H1 (cell line): Measurements from ENCODE around the gene GPANK1. TPM values are rescaled to one million over a fixed set of nuclear protein-coding genes. Genes with fewer than 3 reads are reported as not detected.

ENCODE experiments used
- CTCF ChIA-PET: fragments of 300-600 bp; sonication (Branson Sonifier 250); formaldehyde crosslinking; loops from one replicate; lab custom pipeline; 2021; ENCODE audit not compliant: partially characterized antibody; lab: Charles Lee
- POLR2A ChIA-PET: fragments of 300-600 bp; sonication (Branson Sonifier 250); formaldehyde crosslinking; loops from one replicate; lab custom pipeline; 2021; ENCODE audit warnings: inconsistent platforms; ENCODE audit not compliant: partially characterized antibody; lab: Charles Lee
- DNase-seq, 2 experiments: peaks; one replicate each; pipeline versions ENCODE4 v3.0.0 to v3.0.0-alpha.2; 2010 to 2022; ENCODE audit warnings: low spot score in 2 of 2, low read depth in 1 of 2, mixed read lengths in 1 of 2
- FAIRE-seq: peaks from 2 replicates; lab custom pipeline; 2011; peaks lifted over from hg19 to GRCh38; lab: Jason Lieb, UNC
- H2AFZ ChIP-seq: 2 replicates; pipeline ENCODE4 v1.8.1; 2012; ENCODE audit warnings: low read length, inconsistent platforms
- H2AK5ac ChIP-seq: 2 replicates; pipeline ENCODE4 v1.6.1; 2013; ENCODE audit warnings: low read depth, low read length
- H2BK120ac ChIP-seq: replicated peaks from 2 replicates; pipeline ENCODE3; 2013; ENCODE audit warnings: low read depth, low read length, inconsistent platforms
- H2BK12ac ChIP-seq: 2 replicates; pipeline ENCODE4 v1.6.1; 2013; ENCODE audit warnings: low read depth, low read length
- H2BK15ac ChIP-seq: 2 replicates; pipeline ENCODE4 v1.6.1; 2013; ENCODE audit warnings: low read length
- H2BK20ac ChIP-seq: 2 replicates; pipeline ENCODE4 v1.6.1; 2013; ENCODE audit warnings: low read length
- H2BK5ac ChIP-seq: 2 replicates; pipeline ENCODE4 v1.6.1; 2013; ENCODE audit warnings: low read depth, low read length
- H3K14ac ChIP-seq: 2 replicates; pipeline ENCODE4 v1.6.1; 2013; ENCODE audit warnings: inconsistent platforms; ENCODE audit not compliant: insufficient read length
- H3K18ac ChIP-seq: 2 replicates; pipeline ENCODE4 v1.6.1; 2013; ENCODE audit warnings: low read length; ENCODE audit errors: extremely low read depth
- H3K23ac ChIP-seq: 2 replicates; pipeline ENCODE4 v1.6.1; 2013; ENCODE audit warnings: inconsistent platforms; ENCODE audit not compliant: insufficient read length
- H3K23me2 ChIP-seq: 2 replicates; pipeline ENCODE4 v1.6.1; 2013; ENCODE audit warnings: low read depth, low read length
- H3K27ac ChIP-seq: 2 replicates; pipeline ENCODE4 v1.6.1; 2011; ENCODE audit warnings: low read depth, low read length, inconsistent platforms
- H3K27me3 ChIP-seq, 4 experiments: replicated peaks in 1 of 4; 1 replicate in 1 of 4; 2 replicates in 3 of 4; pipeline versions ENCODE4 v1.6.1 to v1.8.1; 2011 to 2013; ENCODE audit warnings: low read length in 3 of 4, mild to moderate bottlenecking in 3 of 4, inconsistent platforms in 2 of 4, mixed read lengths in 2 of 4, moderate library complexity in 1 of 4; ENCODE audit not compliant: control insufficient read depth in 3 of 4, insufficient read depth in 3 of 4; ENCODE audit errors: extremely low read depth in 1 of 4
- H3K36me3 ChIP-seq, 4 experiments: 2 replicates each; pipeline versions ENCODE4 v1.6.1 to v1.8.1; 2011 to 2013; ENCODE audit warnings: mild to moderate bottlenecking in 4 of 4, low read length in 3 of 4, moderate library complexity in 2 of 4, control low read depth in 1 of 4, inconsistent platforms in 1 of 4; ENCODE audit not compliant: insufficient read depth in 4 of 4, control insufficient read depth in 2 of 4
- H3K4ac ChIP-seq: replicated peaks from 2 replicates; pipeline ENCODE3; 2013; ENCODE audit warnings: low read length, low read depth, mixed read lengths, inconsistent platforms; ENCODE audit not compliant: insufficient read length
- H3K4me1 ChIP-seq, 4 experiments: replicated peaks in 1 of 4; 1 replicate in 1 of 4; 2 replicates in 3 of 4; pipeline versions ENCODE4 v1.6.1 to v1.8.1; 2011 to 2013; ENCODE audit warnings: low read length in 3 of 4, inconsistent platforms in 2 of 4, mixed read lengths in 1 of 4; ENCODE audit not compliant: insufficient read depth in 4 of 4, control insufficient read depth in 3 of 4
- H3K4me2 ChIP-seq, 2 experiments: 2 replicates each; pipeline versions ENCODE4 v1.6.1 to v1.8.1; 2011 to 2013; ENCODE audit warnings: low read depth in 2 of 2, low read length in 2 of 2, control low read depth in 1 of 2, inconsistent platforms in 1 of 2, mild to moderate bottlenecking in 1 of 2; ENCODE audit not compliant: insufficient read depth in 1 of 2
- H3K4me3 ChIP-seq, 4 experiments: fragments of 200-600, 300-600 bp in 1 of 4; sonication (generic), shearing (Covaris generic), sonication (Bioruptor Twin) in 1 of 4; 2 replicates each; pipeline versions ENCODE4 v1.5.1 to v1.8.1; 2011 to 2016; ENCODE audit warnings: low read length in 4 of 4, low read depth in 3 of 4, control low read depth in 2 of 4, inconsistent platforms in 2 of 4, mild to moderate bottlenecking in 2 of 4, mixed read lengths in 1 of 4, moderate library complexity in 1 of 4; ENCODE audit not compliant: insufficient read depth in 2 of 4; ENCODE audit errors: extremely low read depth in 1 of 4
- H3K56ac ChIP-seq: replicated peaks from 2 replicates; pipeline ENCODE3; 2013; ENCODE audit warnings: low read depth, mild to moderate bottlenecking, mixed read lengths, low read length, inconsistent platforms; ENCODE audit not compliant: insufficient read length
- H3K79me1 ChIP-seq: 2 replicates; pipeline ENCODE4 v1.6.1; 2013; ENCODE audit warnings: low read depth, low read length, control low read depth
- H3K79me2 ChIP-seq, 2 experiments: 2 replicates each; pipeline versions ENCODE4 v1.6.1 to v1.8.1; 2012 to 2013; ENCODE audit warnings: low read length in 2 of 2, mild to moderate bottlenecking in 2 of 2, inconsistent platforms in 1 of 2; ENCODE audit not compliant: insufficient read depth in 2 of 2, control insufficient read depth in 1 of 2
- H3K9ac ChIP-seq, 4 experiments: replicated peaks in 1 of 4; 1 replicate in 1 of 4; 2 replicates in 3 of 4; pipeline versions ENCODE4 v1.6.1 to v1.8.1; 2011 to 2013; ENCODE audit warnings: low read depth in 3 of 4, low read length in 3 of 4, control low read depth in 2 of 4, mild to moderate bottlenecking in 2 of 4, moderate library complexity in 2 of 4, inconsistent platforms in 1 of 4; ENCODE audit errors: extremely low read depth in 1 of 4
- H3K9me3 ChIP-seq, 2 experiments: 2 replicates each; pipeline versions ENCODE4 v1.6.1 to v1.8.1; 2012 to 2013; ENCODE audit warnings: mild to moderate bottlenecking in 2 of 2, moderate library complexity in 2 of 2, control low read depth in 1 of 2, inconsistent platforms in 1 of 2, low read depth in 1 of 2, low read length in 1 of 2, mixed read lengths in 1 of 2; ENCODE audit not compliant: insufficient read depth in 2 of 2
- H4K20me1 ChIP-seq, 2 experiments: replicated peaks in 1 of 2; 2 replicates each; pipeline versions ENCODE3 to v1.8.1; 2011 to 2013; ENCODE audit warnings: inconsistent platforms in 2 of 2, low read length in 2 of 2, mild to moderate bottlenecking in 1 of 2; ENCODE audit not compliant: insufficient read depth in 2 of 2, control insufficient read depth in 1 of 2
- H4K5ac ChIP-seq: 2 replicates; pipeline ENCODE4 v1.6.1; 2013; ENCODE audit warnings: low read length, low read depth, mixed read lengths, inconsistent platforms; ENCODE audit not compliant: insufficient read length
- H4K8ac ChIP-seq: 2 replicates; pipeline ENCODE4 v1.8.0; 2013; ENCODE audit warnings: mild to moderate bottlenecking, moderate library complexity, low read length, inconsistent platforms; ENCODE audit not compliant: insufficient read depth; ENCODE audit errors: extremely low read depth
- H4K91ac ChIP-seq: replicated peaks from 2 replicates; pipeline ENCODE3; 2013; ENCODE audit warnings: low read length, mixed read lengths, inconsistent platforms; ENCODE audit not compliant: insufficient read length
- ASH2L ChIP-seq: fragments of 200-600, 300-600 bp; sonication (generic); IDR thresholded peaks from one replicate; pipeline ENCODE4 v1.7.1; 2017; ENCODE audit warnings: low read length
- GABPA ChIP-seq: IDR thresholded peaks from 2 replicates; pipeline ENCODE4 v1.6.1; 2011; ENCODE audit warnings: mild to moderate bottlenecking, low read length, moderate library complexity, borderline replicate concordance; ENCODE audit not compliant: insufficient read depth
- WGBS, 2 experiments: shearing (Covaris generic) in 1 of 2; methylation state at CpG; one replicate each; pipeline versions ENCODE4 v1.1.6 to v1.1.7; 2013 to 2015; ENCODE audit warnings: low lambda C conversion rate in 2 of 2, mixed read lengths in 2 of 2, inconsistent platforms in 1 of 2, low coverage in 1 of 2, missing lambda C conversion rate in 1 of 2; ENCODE audit not compliant: insufficient replicate concordance in 2 of 2, insufficient coverage in 1 of 2, insufficient read length in 1 of 2; ENCODE audit errors: extremely low coverage in 1 of 2, missing lambda C conversion rate in 1 of 2; 5-methylcytosine and 5-hydroxymethylcytosine counted together
- polyA plus RNA-seq, 7 experiments: library from polyadenylated mRNA; depleted of rRNA in 3 of 7; stranded (reverse) in 5 of 7; unstranded in 2 of 7; fragments of >200 nt in 5 of 7; fragments of 200-250 nt in 2 of 7; gene quantifications; 1 replicate in 5 of 7; 2 replicates in 1 of 7; 4 replicates in 1 of 7; pipeline versions ENCODE4 v1.2.1 to v1.2.3, GENCODE V29; 2011 to 2013; ENCODE audit warnings: missing spikeins in 2 of 7, mixed read lengths in 2 of 7
- total RNA-seq: library from RNA; stranded (reverse); fragmentation: NEBNext Ultra II Directional; extraction: Animal tissue kit (Norgen Biotek cat#: 25700); gene quantifications from 2 replicates; pipeline ENCODE4 v1.2.1, GENCODE V29; 2021

The GPANK1 gene
- total and polyA plus RNA-seq, 2 of the 8 experiments (the other 6 are each of a cell fraction or from before 2014, with no cell fraction given): 24.5 to 30.2 TPM

DNA sequence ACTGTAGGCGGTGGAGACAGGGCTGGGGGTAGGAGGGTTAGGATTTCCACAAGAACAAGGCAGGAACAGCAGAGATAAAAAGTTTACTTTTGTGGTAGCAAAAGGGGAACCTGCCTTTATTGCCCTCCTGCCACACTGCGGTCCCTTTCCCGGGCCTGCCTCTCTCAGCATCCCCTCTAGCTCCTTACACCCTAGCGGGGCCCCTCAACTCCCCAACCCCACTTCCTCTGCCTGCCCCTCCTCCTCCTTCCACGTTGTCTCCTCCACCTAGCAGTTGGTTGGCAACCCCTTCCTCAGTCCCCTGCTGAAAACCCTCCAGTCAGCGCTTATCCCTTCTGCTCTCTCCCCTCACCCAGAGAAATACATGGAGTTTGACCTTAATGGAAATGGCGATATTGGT is 49.0 kb downstream of the GPANK1 start:
- H2BK5ac ChIP-seq: peak overlapping the region; percentile 66; the same call in 1 of the 2 replicates
- H3K27me3 ChIP-seq: no peaks in the 10 kb centered on the region
- H3K36me3 ChIP-seq: no peaks in the 10 kb centered on the region
- no peak overlapping the region for H3K23ac ChIP-seq
- H4K5ac ChIP-seq: no peak overlapping the region
- DNase-seq (no peak), FAIRE-seq (no peak)
- H3K23me2 ChIP-seq: peaks cover 4% of the 10 kb centered on the region; the same call in 1 of the 2 replicates
- 0 out of 2 replicates have a peak overlapping the region, but pooled peaks have one; percentile 58 for H4K8ac ChIP-seq
- H2BK120ac ChIP-seq: no peak overlapping the region
- H2AK5ac ChIP-seq: peak overlapping the region; percentile 32; the same call in 1 of the 2 replicates
- no peak overlapping the region for H3K18ac ChIP-seq
- H3K27ac ChIP-seq: no peak overlapping the region
- peak overlapping the region; percentile 71; the same call in 1 of the 2 replicates for H2BK12ac ChIP-seq
- no peak overlapping the region; a peak in 2 of 8 replicates for H3K4me3 ChIP-seq
- H2BK20ac ChIP-seq: no peak overlapping the region
- CTCF ChIA-PET: interaction anchor here (0.7 to 4.5 kb wide), 7 partner anchors 9 to 119 kb away, joined by 3 to 45 read pairs (median 7); partner anchors contain the start of gene ATP6V1G2
- no peak for TF ChIP-seq GABPA
- peak; percentile 22 for TF ChIP-seq ASH2L
- TF ChIP-seq, all 59 proteins: peak for 1
- 66% methylated on average over 7 of the region's 7 CpGs; no CpG with 5 or more reads in 1 of the 2 experiments for WGBS, 2 experiments
- Histone ChIP-seq H3K79me1 (no peaks in the 10 kb centered on the region), H2BK15ac (peak overlapping the region; percentile 36; the same call in 1 of the 2 replicates), H3K4me1 (peaks cover 2 to 12% (median 6%) of the 10 kb centered on the region in 4 experiments; a peak in 6 of 7 replicates), H3K4ac (no peak overlapping the region), H3K9ac (no peak overlapping the region), H3K79me2 (no peaks in the 10 kb centered on the region), H3K56ac (no peak overlapping the region), H3K9me3 (no peaks in the 10 kb centered on the region), H4K20me1 (no peaks in the 10 kb centered on the region), H4K91ac (no peak overlapping the region), H3K4me2 (peak overlapping the region in 1 of 2 experiments; percentile 24; a peak in 1 of 4 replicates), H3K14ac (no peak overlapping the region), H2AFZ (peak overlapping the region; percentile 17)
- POLR2A ChIA-PET: interaction anchor here (0.5 to 34.9 kb wide), 8 partner anchors 17 to 283 kb away, joined by 3 to 883 read pairs (median 4); partner anchors contain the start of genes APOM, ATP6V1G2, BAG6 and C6orf47
